HepG2 (cell line): Measurements from ENCODE around the gene RNF222. TPM values are rescaled to one million over a fixed set of nuclear protein-coding genes. Genes with fewer than 3 reads are reported as not detected.

Source experiments
- ATAC-seq: fragments of 200-7000 bp; cut with Tn5 transposase; 3 replicates; pipeline ENCODE4 v1.9.1; 2020; ENCODE audit warnings: mild to moderate bottlenecking, moderate library complexity
- BruUV-seq: library from RNA; stranded (reverse); fragments of 400-500 nt; replicated peaks from 2 replicates; lab custom pipeline; 2021; lab: Mats Ljungman, UMichigan
- CTCF ChIA-PET: fragments of 300-600 bp; formaldehyde crosslinking; extraction: SDS; loops from one replicate; lab custom pipeline; 2021; ENCODE audit warnings: low total read pairs, inconsistent platforms, low intra/inter-chr PET ratio; lab: Yijun Ruan, JAX
- POLR2A ChIA-PET: fragments of 350-600 bp; sonication (Branson Sonifier 250); formaldehyde crosslinking; loops from one replicate; lab custom pipeline; 2020; ENCODE audit warnings: antibody characterized with exemption, inconsistent platforms; lab: Yijun Ruan, JAX
- DNase-seq: peaks from one replicate; pipeline ENCODE4 v3.0.0-alpha.2; 2015; ENCODE audit warnings: low spot score
- FAIRE-seq: peaks from 3 replicates; lab custom pipeline; 2011; peaks lifted over from hg19 to GRCh38; lab: Jason Lieb, UNC
- H2AFZ ChIP-seq: one replicate; pipeline ENCODE4 v1.6.1; 2011; ENCODE audit warnings: low read length, inconsistent platforms
- H3K27ac ChIP-seq: fragments of 300-600 bp; 3 replicates; pipeline ENCODE4 v1.8.0; 2011; ENCODE audit warnings: mixed run types, mild to moderate bottlenecking, mixed read lengths, low read length, inconsistent platforms; ENCODE audit not compliant: insufficient read depth; ENCODE audit errors: extremely low read length
- H3K27me3 ChIP-seq, 2 experiments: fragments of 200-600 bp in 1 of 2; 2 replicates in 1 of 2; 3 replicates in 1 of 2; pipeline versions ENCODE4 v1.6.0 to v1.8.0; 2011; ENCODE audit warnings: low read length in 2 of 2, mild to moderate bottlenecking in 2 of 2, moderate library complexity in 2 of 2, inconsistent platforms in 1 of 2; ENCODE audit not compliant: insufficient read depth in 2 of 2, control insufficient read depth in 1 of 2
- H3K36me3 ChIP-seq, 2 experiments: fragments of 200-600 bp in 1 of 2; replicated peaks in 1 of 2; 2 replicates in 1 of 2; 3 replicates in 1 of 2; pipeline versions ENCODE4 v1.5.1 to v1.8.0; 2011; ENCODE audit warnings: low read length in 2 of 2, inconsistent platforms in 1 of 2; ENCODE audit not compliant: insufficient read depth in 2 of 2, control insufficient read depth in 1 of 2
- H3K4me1 ChIP-seq: 2 replicates; pipeline ENCODE4 v1.5.1; 2012; ENCODE audit warnings: low read length, inconsistent platforms; ENCODE audit not compliant: insufficient read depth
- H3K4me2 ChIP-seq: 2 replicates; pipeline ENCODE4 v1.6.0; 2011; ENCODE audit warnings: low read depth, low read length, inconsistent platforms
- H3K4me3 ChIP-seq, 3 experiments: fragments of 200-600 bp in 1 of 3; sonication (generic), shearing (Covaris generic) in 1 of 3; replicated peaks in 1 of 3; 2 replicates each; pipeline ENCODE4 v1.5.1; 2011 to 2016; ENCODE audit warnings: low read length in 3 of 3, inconsistent platforms in 2 of 3, low read depth in 2 of 3, mild to moderate bottlenecking in 2 of 3, control low read depth in 1 of 3, mixed read lengths in 1 of 3; ENCODE audit not compliant: insufficient read depth in 1 of 3
- H3K79me2 ChIP-seq: one replicate; pipeline ENCODE4 v1.6.1; 2011; ENCODE audit warnings: low read length, inconsistent platforms; ENCODE audit not compliant: insufficient read depth
- H3K9ac ChIP-seq: 2 replicates; pipeline ENCODE4 v1.6.0; 2011; ENCODE audit warnings: mild to moderate bottlenecking, low read depth, low read length, inconsistent platforms; ENCODE audit not compliant: insufficient read depth
- H3K9me3 ChIP-seq: 2 replicates; pipeline ENCODE4 v1.5.1; 2012; ENCODE audit warnings: mild to moderate bottlenecking, low read length
- H4K20me1 ChIP-seq: 2 replicates; pipeline ENCODE4 v1.6.0; 2011; ENCODE audit warnings: inconsistent platforms, mild to moderate bottlenecking, low read length, moderate library complexity; ENCODE audit not compliant: insufficient read depth
- E2F1 ChIP-seq: sonication (generic); formaldehyde crosslinking; IDR thresholded peaks from 2 replicates; pipeline ENCODE4 v1.5.0; 2020; ENCODE audit warnings: missing genetic modification reagents
- FOXP1 ChIP-seq, 2 experiments: fragments of 450-650 bp in 1 of 2; IDR thresholded peaks; 2 replicates each; pipeline ENCODE4 v1.6.1; 2017 to 2018; ENCODE audit warnings: antibody characterized with exemption in 1 of 2
- HMG20A ChIP-seq: IDR thresholded peaks from 2 replicates; pipeline ENCODE4 v1.6.1; 2016; ENCODE audit warnings: borderline replicate concordance
- KDM2A ChIP-seq: sonication (generic); formaldehyde crosslinking; IDR thresholded peaks from 2 replicates; pipeline ENCODE4 v1.4.0; 2020; ENCODE audit warnings: low read depth, missing genetic modification reagents, borderline replicate concordance
- MBNL3 ChIP-seq: fragments of 250-450 bp; sonication (Bioruptor Pico); conservative IDR thresholded peaks from 2 replicates; pipeline ENCODE4 v1.8.0; 2022; ENCODE audit warnings: mild to moderate bottlenecking, inconsistent platforms
- WGBS: methylation state at CpG from one replicate; pipeline ENCODE4 v1.1.6; 2017; ENCODE audit warnings: low lambda C conversion rate; 5-methylcytosine and 5-hydroxymethylcytosine counted together
- in situ Hi-C: cut with HindIII; loops from 2 replicates; pipeline ENCODE4 v1.10.0; 2017; ENCODE audit warnings: low pct_unique_long_range_greater_than_20kb; ENCODE audit not compliant: extremely low pct_ligation_motif_present
- intact Hi-C: fragments of 100-400 bp; cut with micrococcal nuclease; formaldehyde crosslinking; loops from one replicate; pipeline ENCODE4 v1.10.0; 2022; ENCODE audit not compliant: unreplicated experiment
- polyA plus RNA-seq, 8 experiments: library from polyadenylated mRNA; depleted of rRNA in 3 of 8; stranded (reverse) in 7 of 8; unstranded in 1 of 8; fragments of >200 nt; fragmentation: Illumina TruSeq in 4 of 8; extraction: Trizol in 4 of 8; gene quantifications; 2 replicates each; pipeline versions ENCODE4 v1.2.1 to v1.2.3, GENCODE V29; 2011 to 2016; ENCODE audit warnings: low read depth in 4 of 8, missing spikeins in 1 of 8, mixed read lengths in 1 of 8; ENCODE audit not compliant: insufficient read depth in 1 of 8
- total RNA-seq, 5 experiments: library from RNA; depleted of rRNA; stranded (reverse); fragments of >200 nt; fragmentation: Illumina TruSeq; extraction: Trizol; gene quantifications; 2 replicates each; pipeline ENCODE4 v1.2.3, GENCODE V29; 2016; ENCODE audit warnings: low read depth in 1 of 5
- TF ChIP-seq, protein P1 (sequence below): sonication (generic); formaldehyde crosslinking; IDR thresholded peaks from 2 replicates; pipeline ENCODE4 v1.4.0; 2020; ENCODE audit warnings: missing genetic modification reagents

RNF222 gene
- total and polyA plus RNA-seq, 2 of the 13 experiments (the other 11 are each of a cell fraction or from before 2014, with no cell fraction given): not detected

DNA sequence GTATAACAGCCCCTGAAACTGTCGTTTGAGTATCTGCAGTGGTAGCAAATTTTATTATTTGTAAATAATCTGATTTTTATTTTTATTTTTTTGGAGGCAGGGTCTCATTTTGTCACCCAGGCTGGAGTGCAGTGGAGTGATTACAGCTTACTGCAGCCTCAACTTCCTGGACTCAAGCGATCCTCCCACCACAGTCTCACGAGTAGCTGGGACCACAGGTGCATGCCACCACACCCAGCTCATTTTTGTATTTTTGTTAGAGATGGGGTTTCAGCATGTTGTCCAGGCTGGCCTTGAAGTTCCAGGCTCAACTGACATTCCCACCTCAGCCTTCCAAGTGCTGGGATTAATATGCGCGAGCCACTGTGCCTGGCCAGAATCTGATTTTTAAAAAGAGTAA lies 40.8 kb upstream of the RNF222 start (continued):
- TF ChIP-seq FOXP1 (IDR thresholded peaks at IDR 0.05): no peak
- TF ChIP-seq FOXP1 (CRISPR knock-in tag; IDR thresholded peaks at IDR 0.05): no peak
- TF ChIP-seq, protein P1, sequence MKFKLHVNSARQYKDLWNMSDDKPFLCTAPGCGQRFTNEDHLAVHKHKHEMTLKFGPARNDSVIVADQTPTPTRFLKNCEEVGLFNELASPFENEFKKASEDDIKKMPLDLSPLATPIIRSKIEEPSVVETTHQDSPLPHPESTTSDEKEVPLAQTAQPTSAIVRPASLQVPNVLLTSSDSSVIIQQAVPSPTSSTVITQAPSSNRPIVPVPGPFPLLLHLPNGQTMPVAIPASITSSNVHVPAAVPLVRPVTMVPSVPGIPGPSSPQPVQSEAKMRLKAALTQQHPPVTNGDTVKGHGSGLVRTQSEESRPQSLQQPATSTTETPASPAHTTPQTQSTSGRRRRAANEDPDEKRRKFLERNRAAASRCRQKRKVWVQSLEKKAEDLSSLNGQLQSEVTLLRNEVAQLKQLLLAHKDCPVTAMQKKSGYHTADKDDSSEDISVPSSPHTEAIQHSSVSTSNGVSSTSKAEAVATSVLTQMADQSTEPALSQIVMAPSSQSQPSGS (CRISPR knock-in tag): no peak
- no peak for TF ChIP-seq MBNL3 (CRISPR knock-in tag)

GRCh38 chr17:8436844-8437171 lies 39.2 kb upstream of the RNF222 start:
- no peaks in the 10 kb centered on the region for H3K9me3 ChIP-seq
- ATAC-seq (no peak), DNase-seq (no peak), FAIRE-seq (no peak)
- POLR2A ChIA-PET: interaction anchor here (1.1 to 2.1 kb wide), 3 partner anchors 10 to 53 kb away, joined by 4 to 10 read pairs (median 5); no protein-coding TSS in a partner anchor
- H3K4me1 ChIP-seq: peaks cover 48% of the 10 kb centered on the region
- WGBS: 0% methylated on average over 5 of the region's 5 CpGs
- intact Hi-C loops: loop anchor here (10.0 kb wide), 1 partner anchor 52 kb away; the partner anchor contains the start of gene RPL26
- peak overlapping the region; percentile 99 for H3K9ac ChIP-seq
- peak overlapping the region; percentile 92 to 99 (median 97) for H3K4me3 ChIP-seq
- H3K36me3 ChIP-seq: peaks cover 0 to 13% of the 10 kb centered on the region in 2 experiments; a peak in 2 of 5 replicates
- no peaks in the 10 kb centered on the region; a peak in 1 of 5 replicates for H3K27me3 ChIP-seq
- H3K79me2 ChIP-seq: peaks cover 58% of the 10 kb centered on the region
- in situ Hi-C loops: no loop called here
- peaks cover 25% of the 10 kb centered on the region for H4K20me1 ChIP-seq
- BruUV-seq: TSS peak; percentile 56
- peak overlapping the region; percentile 73 for H3K4me2 ChIP-seq
- CTCF ChIA-PET: no interaction called here
- TF ChIP-seq E2F1 (CRISPR knock-in tag) (0 out of 2 replicates have a peak, but pooled peaks have one; percentile 2), HMG20A (CRISPR knock-in tag) (no peak), KDM2A (CRISPR knock-in tag) (no peak)
- TF ChIP-seq, all 625 proteins: peak for 1
- H2AFZ ChIP-seq: no peak overlapping the region
- peak overlapping the region; percentile 93 for H3K27ac ChIP-seq
